Activated CD8-positive, alpha-beta T cell treated with anti-CD3 and anti-CD28 coated beads, Interleukin-2, amount 10 ng/mL, durations not matched to agents 7 days and 5 days (primary cell): ENCODE measurements around the gene EFNA2. TPM values are rescaled to one million over a fixed set of nuclear protein-coding genes. Genes with fewer than 3 reads are reported as not detected.

ENCODE experiments used
- ATAC-seq: fragments of 150-1000 bp; cut with Tn5 transposase; one replicate; pipeline ENCODE4 v1.10.0; 2021; ENCODE audit warnings: moderate library complexity
- CTCF ChIA-PET: fragments of 350-600 bp; sonication (Branson Sonifier 250); formaldehyde crosslinking; loops from one replicate; lab custom pipeline; 2021; ENCODE audit warnings: antibody characterized with exemption; lab: Charles Lee
- POLR2A ChIA-PET: fragments of 350-600 bp; sonication (Branson Sonifier 250); formaldehyde crosslinking; loops from one replicate; lab custom pipeline; 2021; ENCODE audit warnings: antibody characterized with exemption; lab: Charles Lee
- DNase-seq: peaks from one replicate; pipeline ENCODE4 v3.0.0-alpha.2; 2020
- H3K27ac Mint-ChIP-seq: one replicate; pipeline ENCODE4 v1.8.0; 2021; ENCODE audit warnings: mild to moderate bottlenecking, mixed read lengths
- H3K27me3 Mint-ChIP-seq: one replicate; pipeline ENCODE4 v1.8.0; 2021; ENCODE audit warnings: low read depth, mixed read lengths
- H3K36me3 Mint-ChIP-seq: one replicate; pipeline ENCODE4 v1.8.0; 2021; ENCODE audit warnings: low read depth, mixed read lengths
- H3K4me1 Mint-ChIP-seq: one replicate; pipeline ENCODE4 v1.8.0; 2021; ENCODE audit warnings: low read depth, mixed read lengths
- H3K4me3 Mint-ChIP-seq: one replicate; pipeline ENCODE4 v1.8.0; 2021; ENCODE audit warnings: mild to moderate bottlenecking, mixed read lengths
- H3K9me3 Mint-ChIP-seq: one replicate; pipeline ENCODE4 v1.8.0; 2022; ENCODE audit warnings: mixed read lengths; ENCODE audit not compliant: insufficient read depth
- total RNA-seq, 2 experiments: library from RNA; stranded (reverse); gene quantifications; one replicate each; pipeline ENCODE4 v1.2.3, GENCODE V29; 2021

EFNA2 gene
- total RNA-seq, 2 experiments from 2014 or later, result not detected

GRCh38 chr19:1268226-1269064, 17.2 kb upstream of the EFNA2 start:
- ATAC-seq (no peak), DNase-seq (no peak)
- Mint-ChIP-seq H3K36me3 (peaks cover 44% of the 10 kb centered on the region), H3K4me3 (peak overlapping the region; percentile 64), H3K27me3 (peaks cover 2% of the 10 kb centered on the region), H3K4me1 (peaks cover 70% of the 10 kb centered on the region), H3K9me3 (no peaks in the 10 kb centered on the region), H3K27ac (peak overlapping the region; percentile 85)
- ChIA-PET CTCF (interaction anchor here (0.8 to 5.2 kb wide), 6 partner anchors 9 to 46 kb away, joined by 3 to 606 read pairs (median 4); partner anchors contain the start of gene ATP5F1D), POLR2A (interaction anchor here (0.6 to 4.4 kb wide), 38 partner anchors 9 to 781 kb away, joined by 3 to 218 read pairs (median 6); partner anchors contain the start of genes ARHGAP45, ATP5F1D and CNN2)

GRCh38 chr19:1269065-1269477, 16.6 kb upstream of the EFNA2 start, which contains the start of gene CIRBP:
TSS of gene CIRBP (plus strand) at chr19:1269332. CDS start at chr19:1270934, 1,602 bp downstream.
- Mint-ChIP-seq H3K36me3 (peaks cover 51% of the 10 kb centered on the region), H3K27me3 (peaks cover 2% of the 10 kb centered on the region), H3K4me3 (peak within 1 kb of the TSS; percentile 83), H3K9me3 (no peaks in the 10 kb centered on the region), H3K4me1 (peaks cover 75% of the 10 kb centered on the region), H3K27ac (peak within 1 kb of the TSS; percentile 90)
- DNase-seq, result peak; percentile 100
- ATAC-seq, result peak; percentile 76
- ChIA-PET CTCF (interaction anchor here (0.8 to 5.2 kb wide), 5 partner anchors 9 to 47 kb away, joined by 3 to 606 read pairs (median 4); partner anchors contain the start of gene ATP5F1D), POLR2A (interaction anchor here (0.5 to 4.4 kb wide), 46 partner anchors 8 to 781 kb away, joined by 3 to 218 read pairs (median 5); partner anchors contain the start of genes ABCA7, ARHGAP45, ATP5F1D and CNN2)

- ChIA-PET POLR2A (interaction anchor here (0.5 to 4.4 kb wide), 38 partner anchors 10 to 606 kb away, joined by 3 to 218 read pairs (median 5); partner anchors contain the start of genes ABCA7, ARHGAP45 and ATP5F1D), CTCF (interaction anchor here (0.8 to 5.2 kb wide), 5 partner anchors 9 to 47 kb away, joined by 3 to 606 read pairs (median 4); partner anchors contain the start of gene ATP5F1D)
- ATAC-seq (peak; percentile 35), DNase-seq (peak; percentile 89)
- Mint-ChIP-seq H3K27me3 (peaks cover 2% of the 10 kb centered on the region), H3K4me3 (peak overlapping the region; percentile 83), H3K36me3 (peaks cover 53% of the 10 kb centered on the region), H3K4me1 (peaks cover 73% of the 10 kb centered on the region), H3K9me3 (no peaks in the 10 kb centered on the region), H3K27ac (peak overlapping the region; percentile 90)
Observed at GRCh38 chr19:1269478-1270212, 16.0 kb upstream of the EFNA2 start.

GRCh38 chr19:1270213-1270853, 15.3 kb upstream of the EFNA2 start:
- peaks cover 2% of the 10 kb centered on the region for H3K27me3 Mint-ChIP-seq
- peaks cover 53% of the 10 kb centered on the region for H3K36me3 Mint-ChIP-seq
- peak overlapping the region; percentile 83 for H3K4me3 Mint-ChIP-seq
- peak overlapping the region; percentile 90 for H3K27ac Mint-ChIP-seq
- ChIA-PET POLR2A (interaction anchor here (0.7 to 1.7 kb wide), 3 partner anchors 9 to 194 kb away, joined by 3 to 52 read pairs (median 8); no protein-coding TSS in a partner anchor), CTCF (interaction anchor here (5.2 kb wide), 1 partner anchor 26 kb away, joined by 606 read pairs; the partner anchor contains the start of gene ATP5F1D)
- peaks cover 66% of the 10 kb centered on the region for H3K4me1 Mint-ChIP-seq
- DNase-seq (no peak), ATAC-seq (no peak)
- H3K9me3 Mint-ChIP-seq, result no peaks in the 10 kb centered on the region

GRCh38 chr19:1270854-1271527, 14.7 kb upstream of the EFNA2 start:
- peaks cover 2% of the 10 kb centered on the region for H3K27me3 Mint-ChIP-seq
- peaks cover 52% of the 10 kb centered on the region for H3K36me3 Mint-ChIP-seq
- ATAC-seq, result no peak
- H3K9me3 Mint-ChIP-seq, result no peaks in the 10 kb centered on the region
- ChIA-PET CTCF (interaction anchor here (3.6 kb wide), 1 partner anchor 27 kb away, joined by 34 read pairs; no protein-coding TSS in a partner anchor), POLR2A (interaction anchor here (1.3 kb wide), 1 partner anchor 27 kb away, joined by 4 read pairs; no protein-coding TSS in a partner anchor)
- H3K4me3 Mint-ChIP-seq, result peak overlapping the region; percentile 83
- peaks cover 61% of the 10 kb centered on the region for H3K4me1 Mint-ChIP-seq
- no peak for DNase-seq
- peak overlapping the region; percentile 90 for H3K27ac Mint-ChIP-seq

- CTCF ChIA-PET, result interaction anchor here (3.6 kb wide), 1 partner anchor 27 kb away, joined by 34 read pairs; no protein-coding TSS in a partner anchor
- Mint-ChIP-seq H3K27ac (peak overlapping the region; percentile 90), H3K4me1 (peaks cover 62% of the 10 kb centered on the region), H3K36me3 (peaks cover 55% of the 10 kb centered on the region), H3K9me3 (no peaks in the 10 kb centered on the region), H3K4me3 (peak overlapping the region; percentile 83), H3K27me3 (peaks cover 2% of the 10 kb centered on the region)
- POLR2A ChIA-PET, result interaction anchor here (1.2 to 1.3 kb wide), 2 partner anchors 13 to 27 kb away, joined by 3 to 4 read pairs; no protein-coding TSS in a partner anchor
- DNase-seq (no peak), ATAC-seq (no peak)
Observed at GRCh38 chr19:1271528-1272422, 13.9 kb upstream of the EFNA2 start.

- ChIA-PET CTCF (interaction anchor here (1.5 to 3.6 kb wide), 2 partner anchors 28 to 32 kb away, joined by 6 to 34 read pairs; no protein-coding TSS in a partner anchor), POLR2A (interaction anchor here (0.6 to 1.4 kb wide), 3 partner anchors 14 to 159 kb away, joined by 3 to 10 read pairs (median 3); no protein-coding TSS in a partner anchor)
- Mint-ChIP-seq H3K9me3 (no peaks in the 10 kb centered on the region), H3K4me1 (peaks cover 58% of the 10 kb centered on the region), H3K36me3 (peaks cover 58% of the 10 kb centered on the region), H3K4me3 (peak overlapping the region; percentile 34), H3K27ac (peak overlapping the region; percentile 75), H3K27me3 (no peaks in the 10 kb centered on the region)
- DNase-seq (no peak), ATAC-seq (no peak)
Observed at GRCh38 chr19:1272423-1273262, 13.0 kb upstream of the EFNA2 start.

GRCh38 chr19:1273263-1274041, 12.2 kb upstream of the EFNA2 start:
- Mint-ChIP-seq H3K4me1 (peaks cover 53% of the 10 kb centered on the region), H3K9me3 (no peaks in the 10 kb centered on the region), H3K36me3 (peaks cover 62% of the 10 kb centered on the region), H3K27ac (peak overlapping the region; percentile 75), H3K4me3 (peak overlapping the region; percentile 34), H3K27me3 (no peaks in the 10 kb centered on the region)
- ChIA-PET CTCF (interaction anchor here (1.4 to 3.6 kb wide), 3 partner anchors 10 to 33 kb away, joined by 3 to 34 read pairs (median 6); no protein-coding TSS in a partner anchor), POLR2A (interaction anchor here (0.6 to 1.4 kb wide), 5 partner anchors 13 to 159 kb away, joined by 3 to 10 read pairs (median 4); no protein-coding TSS in a partner anchor)
- no peak for DNase-seq
- no peak for ATAC-seq
